HUES6 (cell line): ENCODE data around the gene DGKD.

ENCODE experiments used
- H3K27ac ChIP-seq: 2 replicates; pipeline ENCODE4 v1.7.0; 2013; ENCODE audit warnings: low read depth, mild to moderate bottlenecking, low read length, inconsistent platforms
- H3K27me3 ChIP-seq: 2 replicates; pipeline ENCODE4 v1.6.1; 2013; ENCODE audit warnings: low read length; ENCODE audit not compliant: control insufficient read depth, insufficient read depth
- H3K36me3 ChIP-seq: 2 replicates; pipeline ENCODE4 v1.6.1; 2013; ENCODE audit warnings: low read length; ENCODE audit not compliant: control insufficient read depth, insufficient read depth
- H3K4me1 ChIP-seq: 2 replicates; pipeline ENCODE4 v1.6.1; 2013; ENCODE audit warnings: low read length; ENCODE audit not compliant: control insufficient read depth, insufficient read depth
- H3K4me3 ChIP-seq: 2 replicates; pipeline ENCODE4 v1.5.1; 2013; ENCODE audit warnings: low read depth, low read length
- H3K9ac ChIP-seq: one replicate; pipeline ENCODE4 v1.6.1; 2013; ENCODE audit warnings: mild to moderate bottlenecking, low read length
- H3K9me3 ChIP-seq: 2 replicates; pipeline ENCODE4 v1.6.1; 2013; ENCODE audit warnings: low read depth, low read length; ENCODE audit not compliant: control insufficient read depth, insufficient read depth

The DGKD gene

GRCh38 chr2:233473878-233474277 is 119.6 kb downstream of the DGKD start:
- Histone ChIP-seq H3K4me1 (peaks cover 4% of the 10 kb centered on the region; the same call in 1 of the 2 replicates), H3K27me3 (no peaks in the 10 kb centered on the region), H3K36me3 (peaks cover 8% of the 10 kb centered on the region), H3K4me3 (no peak overlapping the region), H3K27ac (no peak overlapping the region), H3K9ac (no peak overlapping the region), H3K9me3 (no peaks in the 10 kb centered on the region)

- Histone ChIP-seq H3K36me3 (peaks cover 1% of the 10 kb centered on the region), H3K4me1 (peaks cover 4% of the 10 kb centered on the region; the same call in 1 of the 2 replicates), H3K9ac (no peak overlapping the region), H3K4me3 (no peak overlapping the region), H3K27ac (no peak overlapping the region), H3K9me3 (no peaks in the 10 kb centered on the region), H3K27me3 (no peaks in the 10 kb centered on the region)
These were observed 120.2 kb downstream of the DGKD start for GRCh38 chr2:233474308-233475160.

- Histone ChIP-seq H3K9me3 (no peaks in the 10 kb centered on the region), H3K27me3 (no peaks in the 10 kb centered on the region), H3K9ac (no peak overlapping the region), H3K4me1 (peaks cover 4% of the 10 kb centered on the region; the same call in 1 of the 2 replicates), H3K27ac (no peak overlapping the region), H3K4me3 (no peak overlapping the region), H3K36me3 (no peaks in the 10 kb centered on the region)
These were observed 121.7 kb downstream of the DGKD start for GRCh38 chr2:233476063-233476410.

- Histone ChIP-seq H3K27ac (no peak overlapping the region), H3K4me1 (peaks cover 4% of the 10 kb centered on the region; the same call in 1 of the 2 replicates), H3K36me3 (no peaks in the 10 kb centered on the region), H3K9me3 (no peaks in the 10 kb centered on the region), H3K4me3 (no peak overlapping the region), H3K27me3 (no peaks in the 10 kb centered on the region), H3K9ac (no peak overlapping the region)
These were observed 122.6 kb downstream of the DGKD start for GRCh38 chr2:233476651-233477547.

GRCh38 chr2:233477548-233478433 is 123.5 kb downstream of the DGKD start:
- Histone ChIP-seq H3K27ac (no peak overlapping the region), H3K9me3 (peaks cover 4% of the 10 kb centered on the region), H3K4me3 (no peak overlapping the region), H3K9ac (no peak overlapping the region), H3K4me1 (peaks cover 4% of the 10 kb centered on the region; the same call in 1 of the 2 replicates), H3K36me3 (peaks cover 6% of the 10 kb centered on the region), H3K27me3 (no peaks in the 10 kb centered on the region)

- Histone ChIP-seq H3K36me3 (peaks cover 19% of the 10 kb centered on the region), H3K27me3 (no peaks in the 10 kb centered on the region), H3K4me1 (no peaks in the 10 kb centered on the region), H3K4me3 (no peak overlapping the region), H3K27ac (no peak overlapping the region), H3K9ac (no peak overlapping the region), H3K9me3 (peaks cover 16% of the 10 kb centered on the region)
These were observed 125.6 kb downstream of the DGKD start for GRCh38 chr2:233479616-233480489.

GRCh38 chr2:233480490-233481202 is 126.4 kb downstream of the DGKD start:
- H3K9ac ChIP-seq, result no peak overlapping the region
- no peak overlapping the region for H3K4me3 ChIP-seq
- H3K36me3 ChIP-seq, result peaks cover 27% of the 10 kb centered on the region

GRCh38 chr2:233481368-233482142 is 127.3 kb downstream of the DGKD start:
- no peak overlapping the region for H3K27ac ChIP-seq
- no peaks in the 10 kb centered on the region for H3K27me3 ChIP-seq

More at GRCh38 chr2:233480490-233481202, 126.4 kb downstream of the DGKD start:
- Histone ChIP-seq H3K27ac (no peak overlapping the region), H3K27me3 (no peaks in the 10 kb centered on the region), H3K9me3 (peaks cover 16% of the 10 kb centered on the region), H3K4me1 (no peaks in the 10 kb centered on the region)

GRCh38 chr2:233482616-233483015 is 128.3 kb downstream of the DGKD start:
- no peaks in the 10 kb centered on the region for H3K27me3 ChIP-seq
- peaks cover 16% of the 10 kb centered on the region for H3K9me3 ChIP-seq
- no peaks in the 10 kb centered on the region for H3K4me1 ChIP-seq
- H3K9ac ChIP-seq, result no peak overlapping the region
- H3K27ac ChIP-seq, result no peak overlapping the region
- H3K36me3 ChIP-seq, result peaks cover 27% of the 10 kb centered on the region
- H3K4me3 ChIP-seq, result no peak overlapping the region

More at GRCh38 chr2:233481368-233482142, 127.3 kb downstream of the DGKD start:
- H3K4me1 ChIP-seq, result no peaks in the 10 kb centered on the region
- H3K4me3 ChIP-seq, result no peak overlapping the region
- peaks cover 16% of the 10 kb centered on the region for H3K9me3 ChIP-seq
- H3K36me3 ChIP-seq, result peaks cover 27% of the 10 kb centered on the region
- H3K9ac ChIP-seq, result no peak overlapping the region
